MM.1S (cell line): Measurements from ENCODE around the gene GJA5.

Source experiments
- CTCF ChIP-seq: fragments of 300-600 bp; sonication (generic); IDR thresholded peaks from 2 replicates; pipeline ENCODE4 v1.5.1; 2016; ENCODE audit warnings: antibody characterized with exemption, low read length, mixed read lengths
- EZH2 ChIP-seq: fragments of 300-600 bp; sonication (generic); optimal IDR thresholded peaks from 2 replicates; pipeline ENCODE3; 2017; ENCODE audit warnings: low read depth, mild to moderate bottlenecking, antibody characterized with exemption, low read length, mixed read lengths
- EZH2phosphoT487 ChIP-seq: fragments of 300-600 bp; sonication (generic); IDR thresholded peaks from 2 replicates; pipeline ENCODE4 v1.6.1; 2018; ENCODE audit warnings: antibody characterized with exemption, low read length

GRCh38 chr1:147736883-147737282 lies 23.5 kb downstream of the GJA5 start:
- TF ChIP-seq CTCF: no peak
- no peak for TF ChIP-seq EZH2
- no peak for TF ChIP-seq EZH2phosphoT487
